GM12873 (cell line): ENCODE results near the gene TINAG.

Source experiments
- CTCF ChIP-seq: IDR thresholded peaks from 2 replicates; pipeline ENCODE4 v1.5.1; 2012; ENCODE audit warnings: low read depth, mild to moderate bottlenecking, moderate library complexity, low read length, control low read depth; ENCODE audit not compliant: insufficient read depth; ENCODE audit errors: missing control alignments

The TINAG gene

GRCh38 chr6:54390362-54390761, 82.1 kb downstream of the TINAG start:
- TF ChIP-seq CTCF, result no peak

- TF ChIP-seq CTCF, result no peak
Measured at GRCh38 chr6:54391577-54391976, 83.3 kb downstream of the TINAG start.

- no peak for TF ChIP-seq CTCF
Measured at GRCh38 chr6:54403096-54403495, 94.9 kb downstream of the TINAG start.

GRCh38 chr6:54404791-54405190, 96.5 kb downstream of the TINAG start:
- no peak for TF ChIP-seq CTCF

DNA sequence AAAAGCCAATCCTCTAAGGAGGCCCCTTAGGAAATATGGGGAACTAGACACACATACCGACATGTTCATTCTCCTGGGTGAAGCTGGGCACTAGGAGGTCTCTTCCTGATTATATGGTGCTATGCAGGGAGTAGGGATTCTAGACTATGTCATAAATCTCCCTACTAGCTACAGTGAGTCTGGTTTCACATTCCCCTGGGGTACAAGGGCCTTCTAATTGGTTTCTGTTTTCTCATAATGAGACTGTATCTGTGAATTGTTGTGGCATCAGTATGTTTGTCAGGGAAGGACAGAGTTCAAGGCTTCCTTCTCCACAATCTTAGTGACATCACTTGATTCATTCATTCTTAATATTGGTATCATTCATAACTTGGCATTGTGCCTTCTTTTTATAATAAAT, 103.5 kb downstream of the TINAG start:
- TF ChIP-seq CTCF, result no peak

- no peak for TF ChIP-seq CTCF
Measured at GRCh38 chr6:54415517-54415916, 107.3 kb downstream of the TINAG start.

DNA sequence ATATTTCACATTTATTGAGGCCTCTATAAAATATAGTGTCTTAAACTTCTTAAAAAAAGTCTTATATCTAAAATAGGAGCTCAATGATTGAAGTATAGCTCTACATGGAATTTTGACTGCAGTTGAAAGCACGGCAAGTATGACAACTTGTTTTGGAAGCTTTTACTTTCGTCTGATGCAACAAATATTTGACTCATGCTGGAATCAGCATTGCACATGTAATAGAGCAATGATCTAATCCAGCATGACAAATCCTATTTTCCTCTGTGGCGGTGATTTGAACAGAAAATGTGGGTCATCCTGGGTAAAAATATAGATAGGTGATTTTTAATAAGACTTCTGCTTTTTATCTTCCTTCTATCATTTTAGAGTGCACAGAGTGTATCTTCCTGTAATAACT, 111.6 kb downstream of the TINAG start:
- no peak for TF ChIP-seq CTCF
